Activated CD8-positive, alpha-beta memory T cell treated with anti-CD3 and anti-CD28 coated beads, Interleukin-2, amount 50 U/mL, for 1 hour (primary cell): ENCODE results near the gene ADIG.

Source experiments
- DNase-seq: peaks from one replicate; pipeline ENCODE4 v3.0.0-alpha.2; 2020; ENCODE audit errors: extremely low read depth

The ADIG gene

DNA sequence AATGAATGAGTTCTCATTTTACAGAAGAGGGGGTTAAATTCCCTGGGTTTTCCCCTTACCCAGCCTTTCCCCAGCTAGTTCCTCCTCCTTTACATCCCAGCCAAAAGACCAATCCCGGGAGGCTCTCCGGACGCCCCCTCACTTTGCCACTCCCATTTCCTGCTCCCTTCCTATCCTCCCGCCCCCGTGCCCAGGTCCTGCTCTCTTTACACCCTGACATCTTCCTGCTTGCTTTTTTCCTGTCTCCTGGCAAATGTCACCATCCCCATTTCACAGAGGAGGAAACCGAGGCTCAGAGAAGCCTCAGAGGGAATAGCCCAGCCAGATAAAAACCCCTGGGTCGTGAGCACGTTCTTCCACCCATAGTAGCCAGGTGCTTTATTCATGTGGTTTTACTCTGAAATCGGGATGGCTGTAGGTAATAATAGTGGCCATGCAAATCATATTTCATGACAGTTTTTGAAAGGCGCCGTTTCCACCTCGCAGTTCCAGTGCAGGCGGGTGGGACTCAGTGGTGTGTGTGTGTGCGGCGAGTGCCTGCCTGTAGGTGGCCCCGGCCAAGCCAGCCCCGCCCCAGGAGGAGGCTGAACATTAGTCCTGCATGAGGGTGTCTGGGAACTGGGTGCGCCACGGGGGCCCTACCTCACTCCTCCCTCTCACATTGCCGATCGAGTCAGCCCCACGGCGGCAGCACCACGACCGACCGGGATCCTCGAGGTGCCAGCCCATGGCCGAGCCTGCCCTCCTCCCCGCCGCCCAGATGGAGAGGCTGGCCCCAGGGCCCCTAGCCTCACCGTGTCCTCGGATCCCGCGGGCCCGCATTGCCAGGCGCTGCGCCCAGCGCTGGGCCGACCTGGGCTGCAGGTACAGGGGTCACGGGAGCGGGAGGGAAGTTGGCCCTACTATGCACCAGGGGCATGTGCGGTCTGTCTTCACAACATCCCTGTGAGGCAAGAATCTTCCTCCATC, 20.5 kb downstream of the ADIG start, which contains the start of gene ARHGAP40:
TSS of gene ARHGAP40 (plus strand) at position 594 of the 969 bp plus-strand sequence.
- no peak for DNase-seq

DNA sequence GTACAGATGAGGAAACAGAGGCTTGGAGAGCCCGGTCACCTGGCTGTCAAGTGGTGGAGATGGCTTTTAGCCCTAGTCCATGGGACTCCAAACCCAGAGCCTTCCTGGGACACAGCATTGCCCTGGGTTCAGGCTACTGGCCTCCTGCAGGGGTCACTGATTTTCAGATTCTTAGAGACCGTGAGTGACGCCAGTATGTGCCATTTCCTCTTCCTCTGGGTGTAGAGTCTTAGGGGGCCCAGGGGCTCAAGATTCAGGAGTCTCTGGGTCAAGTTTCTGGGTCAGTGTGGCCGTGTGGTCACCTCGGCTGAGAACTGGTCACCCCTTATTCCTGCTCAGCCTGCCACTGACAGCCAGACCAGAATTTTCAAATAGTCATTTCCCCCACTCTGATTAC, 21.2 kb downstream of the ADIG start:
- no peak for DNase-seq

DNA sequence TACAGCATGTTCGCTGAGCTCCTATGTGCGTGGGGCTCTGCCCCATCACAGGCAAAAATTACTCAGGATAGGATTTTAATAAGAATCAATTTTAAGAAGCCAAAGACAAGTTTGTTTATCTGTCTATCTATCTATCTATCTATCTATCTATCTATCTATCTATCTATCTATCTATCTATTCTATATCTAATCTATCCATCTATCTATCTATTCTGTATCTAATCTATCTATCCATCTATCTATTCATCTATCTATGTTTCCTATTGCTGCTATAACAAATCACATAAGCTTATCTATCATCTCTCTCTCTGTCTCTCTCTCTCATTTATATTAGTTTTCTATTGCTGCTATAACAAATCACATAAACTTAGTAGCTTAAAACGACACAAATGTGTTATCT, 22.3 kb downstream of the ADIG start:
- no peak for DNase-seq

DNA sequence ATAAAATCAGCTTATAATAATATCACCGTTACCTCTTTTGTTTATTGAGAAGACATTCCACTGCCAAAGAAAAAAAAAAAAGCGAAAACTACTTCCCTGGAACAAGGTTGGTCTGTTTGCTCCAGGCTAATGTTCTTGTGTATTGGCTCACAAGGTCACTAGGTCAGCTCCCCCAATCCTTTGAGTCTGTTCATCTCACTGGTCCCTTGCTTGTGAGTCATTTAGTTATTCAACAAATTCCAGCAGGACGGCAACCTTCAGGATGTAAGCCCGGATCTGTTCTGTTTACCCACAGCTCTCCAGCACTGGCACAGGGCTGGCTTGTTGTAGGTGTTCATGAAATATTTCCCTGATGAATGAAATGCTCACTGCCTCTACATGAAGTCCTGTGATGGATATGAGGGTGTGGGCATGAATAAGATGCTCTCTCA, 23.9 kb downstream of the ADIG start:
- no peak for DNase-seq

DNA sequence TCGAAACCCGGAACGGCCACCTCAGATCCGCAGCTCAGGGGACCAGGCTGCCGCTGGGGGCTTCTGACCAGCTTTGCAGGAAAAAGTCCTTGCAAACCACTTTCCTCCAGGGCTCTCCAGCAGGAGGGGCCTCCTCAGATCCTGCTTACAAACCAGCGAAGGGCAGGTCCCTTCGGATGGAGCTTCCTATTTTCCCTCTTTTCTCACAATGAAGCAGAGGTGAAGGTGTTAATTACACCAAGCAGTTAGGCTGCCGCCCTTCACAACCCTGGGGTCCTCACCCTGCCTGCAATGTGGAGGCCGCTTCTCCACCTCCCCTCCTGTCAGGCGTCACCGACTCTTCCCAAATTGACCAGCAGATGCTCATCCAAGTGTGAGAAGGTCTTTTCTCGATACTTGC, 26.4 kb downstream of the ADIG start:
- no peak for DNase-seq

DNA sequence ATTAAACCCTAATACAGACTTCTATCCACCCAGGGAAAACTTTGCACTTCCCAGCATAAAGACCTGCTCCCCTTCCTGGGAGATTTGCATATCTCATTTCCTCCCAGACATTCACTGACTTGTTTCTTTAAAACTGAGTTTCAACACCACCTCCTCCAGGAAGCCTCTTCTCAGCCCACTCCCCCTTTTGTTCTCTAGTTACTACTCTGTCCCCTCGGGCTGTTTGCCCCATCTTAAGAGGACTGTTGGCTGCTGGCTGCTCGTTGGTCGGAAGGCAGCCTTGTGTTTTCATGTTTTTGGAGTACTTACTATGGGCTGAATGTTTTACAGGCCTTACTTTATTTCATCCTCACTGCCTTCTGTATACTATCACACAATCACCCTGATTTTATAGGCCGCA, 27.2 kb downstream of the ADIG start:
- no peak for DNase-seq

DNA sequence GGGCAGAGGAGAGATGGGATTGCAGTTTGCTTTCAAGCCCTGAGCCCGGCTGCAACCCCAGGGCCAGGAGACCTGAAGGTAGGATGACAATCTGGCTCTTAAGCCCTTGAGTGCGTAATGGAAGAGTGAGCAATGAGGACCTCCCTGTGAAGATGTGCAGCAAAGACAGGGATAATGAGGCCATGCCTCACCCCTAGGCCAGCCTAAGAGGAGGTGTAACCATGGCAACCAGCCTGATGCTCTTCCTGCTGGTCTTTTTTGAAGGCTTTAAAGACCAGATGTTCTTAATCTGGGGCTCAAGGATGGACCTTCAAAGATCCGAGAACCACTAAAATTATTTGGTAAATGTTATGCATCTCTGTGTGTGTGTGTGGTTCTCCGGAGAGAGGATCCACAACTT, 28.8 kb downstream of the ADIG start:
- no peak for DNase-seq

DNA sequence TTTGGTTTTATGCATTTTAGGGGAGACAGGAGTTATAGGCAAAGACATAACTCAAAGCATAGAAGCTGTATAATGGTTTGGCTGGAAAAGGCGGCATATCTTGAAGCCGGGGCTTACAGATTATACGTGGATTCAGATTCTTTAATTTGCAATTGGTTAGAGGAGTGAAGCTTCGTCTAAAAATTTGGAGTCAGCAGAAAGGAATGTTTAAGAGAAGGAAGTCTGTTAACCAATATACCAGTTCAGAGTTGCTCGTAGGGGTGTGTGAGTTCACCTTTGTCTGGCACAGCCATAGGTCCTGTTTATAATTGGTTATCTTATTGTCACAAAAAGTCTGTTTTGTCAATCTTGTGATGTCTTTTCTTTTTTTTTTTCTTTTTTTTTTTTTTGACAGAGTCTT, 29.5 kb downstream of the ADIG start:
- no peak for DNase-seq

DNA sequence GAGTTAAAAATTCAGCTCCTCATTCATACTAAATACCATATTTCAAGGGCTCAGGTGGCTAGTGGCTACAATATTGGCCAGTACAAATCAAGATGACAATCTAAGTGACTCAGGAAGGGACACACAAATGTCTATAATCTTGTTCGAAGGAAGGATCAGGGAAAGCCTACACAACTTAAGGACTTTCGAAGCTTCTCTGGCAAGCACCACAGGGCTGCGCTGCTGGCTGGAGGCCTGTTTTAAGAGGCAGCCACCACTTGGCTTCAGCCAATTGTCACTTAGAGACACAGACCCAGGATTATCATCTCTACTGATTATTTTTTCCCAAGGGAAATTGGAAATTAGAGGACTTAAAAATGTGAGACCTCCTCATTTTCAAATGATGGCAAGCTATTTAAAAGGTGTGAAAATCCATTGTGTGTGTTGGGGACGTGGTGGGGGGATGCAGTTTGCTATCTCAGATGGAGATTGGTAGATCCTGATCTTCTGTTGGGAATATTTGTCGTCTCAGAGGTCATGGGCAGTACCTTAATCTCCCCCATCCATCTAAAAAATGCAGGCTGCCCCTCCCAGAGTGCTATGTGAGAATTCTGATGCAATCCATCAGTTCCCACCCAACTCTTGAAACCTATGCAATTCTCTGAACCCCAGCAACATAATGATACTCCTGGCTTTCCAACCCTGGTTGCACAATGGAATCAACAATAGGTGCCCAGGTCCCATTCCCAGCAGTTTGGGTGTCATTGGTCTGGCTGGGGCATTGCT, 31.9 kb downstream of the ADIG start:
- DNase-seq = no peak

DNA sequence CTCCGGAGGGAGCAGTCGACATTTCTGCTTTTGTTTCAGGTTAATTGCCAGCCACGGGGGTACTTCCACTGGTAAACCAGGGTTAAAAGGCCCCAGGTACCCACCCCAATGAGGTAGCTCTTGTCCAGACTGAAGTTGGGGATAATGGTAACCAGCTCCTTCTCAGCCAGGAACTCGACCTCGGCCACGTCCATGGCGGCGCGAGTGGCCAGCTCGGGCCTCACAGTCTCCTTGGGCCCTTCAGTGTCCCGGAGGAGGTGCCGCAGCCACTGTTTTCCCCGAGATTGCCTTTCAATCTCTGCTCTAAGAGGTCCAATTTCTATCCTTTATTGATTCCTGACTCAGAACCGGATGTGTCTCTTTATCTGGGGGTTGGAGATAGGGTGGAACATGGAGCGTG, 34.3 kb downstream of the ADIG start:
- no peak for DNase-seq

DNA sequence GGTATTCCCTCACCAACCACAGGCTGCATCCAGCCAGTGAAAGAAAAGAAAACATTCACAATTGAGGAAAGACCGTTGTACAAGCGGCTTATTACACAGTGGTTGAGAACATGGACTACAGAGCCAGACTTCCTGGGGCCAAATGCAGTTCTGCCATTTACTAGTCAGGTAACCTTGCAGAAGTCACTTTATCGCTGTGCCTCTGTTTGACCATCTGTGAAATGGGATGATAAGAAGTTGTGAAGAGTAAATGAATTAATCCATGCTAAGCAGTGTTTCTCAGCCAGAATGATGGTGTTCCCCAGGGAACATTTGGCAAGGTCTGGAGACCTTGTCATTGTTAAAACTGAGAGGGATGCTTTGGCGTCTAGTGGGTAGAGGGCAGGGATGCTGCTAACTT, 35.5 kb downstream of the ADIG start:
- DNase-seq = no peak

DNA sequence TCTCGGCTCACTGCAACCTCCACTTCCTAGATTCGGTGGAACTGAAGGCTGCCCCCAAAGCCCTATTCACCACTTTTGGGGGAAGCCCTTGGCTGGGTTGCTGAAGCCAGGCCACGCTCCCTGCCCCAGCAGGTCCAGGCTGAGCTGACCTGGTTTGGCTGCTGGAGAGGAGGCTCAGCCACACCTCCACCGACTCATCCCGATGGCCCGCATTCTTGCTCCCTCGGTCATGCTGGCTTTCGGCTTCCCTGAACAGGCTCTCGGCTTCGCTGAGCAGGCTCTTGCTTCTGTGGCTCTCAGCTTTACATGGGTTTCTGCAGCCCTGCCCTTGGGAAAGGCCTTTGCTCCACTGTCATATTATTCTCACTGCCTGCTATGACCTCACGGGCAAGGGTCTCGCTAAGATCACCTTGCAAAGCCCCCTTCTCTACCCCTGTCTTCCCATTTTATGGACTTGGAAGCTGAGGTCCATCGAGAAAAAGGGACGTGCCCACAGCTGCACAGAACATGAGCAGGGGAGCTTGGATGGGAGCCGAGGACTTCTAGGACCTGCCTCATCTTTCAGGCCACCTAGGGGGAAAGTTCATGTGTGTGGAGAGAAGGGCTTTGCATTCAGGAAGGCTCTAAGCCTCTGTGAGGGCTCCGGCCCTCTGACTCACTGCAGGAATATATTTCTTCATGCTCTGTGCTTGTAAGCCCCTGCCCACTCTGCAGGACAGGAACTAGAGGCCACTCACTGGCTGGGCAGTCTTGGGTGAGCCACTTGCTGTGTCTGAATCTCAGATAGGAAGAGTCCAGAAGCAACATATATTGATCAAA, 36.2 kb downstream of the ADIG start:
- no peak for DNase-seq

DNA sequence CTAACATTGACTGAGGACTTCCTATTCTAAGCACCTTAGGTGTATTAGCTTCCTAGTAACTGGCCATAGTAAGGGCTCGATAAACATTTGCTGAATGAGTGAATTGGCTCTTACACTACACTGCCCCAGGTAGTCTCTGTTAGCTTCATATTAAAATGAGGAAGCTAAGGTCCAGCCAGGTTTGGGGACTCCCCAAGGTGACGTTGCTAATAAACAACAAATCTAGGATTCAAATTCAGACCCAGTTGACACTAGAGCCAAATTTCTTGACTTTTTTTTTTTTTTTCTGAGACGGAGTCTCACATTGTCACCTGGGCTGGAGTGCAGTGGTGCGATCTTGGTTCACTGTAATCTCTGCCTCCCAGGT, 36.8 kb downstream of the ADIG start:
- no peak for DNase-seq

DNA sequence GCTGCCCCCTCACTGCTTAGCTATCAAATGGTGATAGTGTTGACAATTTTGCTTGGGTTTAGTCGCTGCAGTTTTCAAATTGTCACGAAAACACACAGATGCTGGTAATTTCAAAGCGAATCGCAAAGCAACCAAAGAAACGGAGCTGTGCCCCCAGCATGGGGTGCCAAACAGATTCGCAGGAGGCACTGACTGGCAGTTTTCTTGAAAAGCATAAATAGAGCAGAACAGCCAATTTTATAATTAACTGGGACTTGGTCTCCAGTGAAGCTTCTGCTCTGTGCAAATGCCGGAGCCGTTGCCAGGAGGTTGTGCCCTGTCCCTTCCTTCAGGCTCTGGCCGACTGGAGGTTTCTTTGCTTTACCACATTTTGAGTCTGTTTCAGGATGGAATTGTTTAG, 39.4 kb downstream of the ADIG start:
- no peak for DNase-seq

DNA sequence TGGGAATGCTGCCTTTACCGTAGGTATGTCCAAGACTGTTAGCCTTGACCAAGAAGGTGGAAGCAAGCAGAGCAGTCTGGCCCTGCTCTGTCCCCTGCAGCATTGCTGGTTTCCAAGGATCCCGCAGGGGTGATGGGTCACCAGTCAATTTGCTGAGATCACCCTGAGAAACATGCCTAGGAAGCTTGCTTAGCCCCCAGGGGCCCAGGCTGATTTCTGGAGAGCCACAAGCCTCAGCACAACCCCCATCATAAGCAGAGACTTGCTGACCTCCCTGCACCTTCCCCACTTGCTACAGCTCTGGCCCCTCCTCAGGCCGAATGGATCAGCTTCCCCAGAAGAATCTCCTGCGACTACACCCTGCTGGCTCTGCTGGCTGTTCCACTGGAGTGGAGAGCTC, 42.1 kb downstream of the ADIG start:
- DNase-seq = no peak

DNA sequence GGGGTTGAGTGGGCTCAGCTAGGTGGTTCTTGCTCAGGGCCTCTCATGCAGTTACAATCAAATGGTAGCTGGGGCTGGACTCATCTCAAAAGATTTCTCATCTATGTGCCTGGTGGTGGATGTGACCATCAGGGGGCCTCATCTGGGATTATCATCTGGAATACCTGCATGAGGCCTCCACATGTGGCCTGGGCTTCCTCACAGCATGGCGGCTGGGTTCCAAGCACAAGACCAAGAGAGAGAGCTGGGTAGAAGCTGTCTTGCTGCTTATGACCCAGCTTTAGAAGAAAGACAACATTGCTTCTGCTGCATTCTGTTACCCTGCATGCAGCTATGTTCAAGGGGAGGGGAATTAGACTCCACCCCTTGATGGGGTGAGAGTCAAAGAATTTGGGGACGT, 43.1 kb downstream of the ADIG start:
- DNase-seq = no peak

DNA sequence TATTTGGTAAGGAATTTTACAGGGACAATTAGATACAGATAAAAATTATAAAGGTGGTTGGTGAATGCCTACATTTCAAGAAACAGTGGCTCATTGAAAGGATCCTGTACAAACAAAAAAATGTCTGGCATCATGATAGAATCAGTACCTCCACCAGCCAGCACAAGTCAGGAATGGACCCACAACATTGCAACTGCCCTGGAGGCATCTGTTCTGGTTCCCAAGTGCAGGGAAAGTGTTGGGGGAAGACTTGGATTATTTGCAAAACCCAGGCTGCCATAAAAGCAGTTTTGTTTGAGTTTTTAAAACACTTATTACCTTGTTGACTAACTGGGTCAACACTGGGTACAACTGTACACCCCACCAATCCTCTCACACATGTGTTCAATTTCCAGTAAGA, 44.9 kb downstream of the ADIG start:
- DNase-seq = no peak

DNA sequence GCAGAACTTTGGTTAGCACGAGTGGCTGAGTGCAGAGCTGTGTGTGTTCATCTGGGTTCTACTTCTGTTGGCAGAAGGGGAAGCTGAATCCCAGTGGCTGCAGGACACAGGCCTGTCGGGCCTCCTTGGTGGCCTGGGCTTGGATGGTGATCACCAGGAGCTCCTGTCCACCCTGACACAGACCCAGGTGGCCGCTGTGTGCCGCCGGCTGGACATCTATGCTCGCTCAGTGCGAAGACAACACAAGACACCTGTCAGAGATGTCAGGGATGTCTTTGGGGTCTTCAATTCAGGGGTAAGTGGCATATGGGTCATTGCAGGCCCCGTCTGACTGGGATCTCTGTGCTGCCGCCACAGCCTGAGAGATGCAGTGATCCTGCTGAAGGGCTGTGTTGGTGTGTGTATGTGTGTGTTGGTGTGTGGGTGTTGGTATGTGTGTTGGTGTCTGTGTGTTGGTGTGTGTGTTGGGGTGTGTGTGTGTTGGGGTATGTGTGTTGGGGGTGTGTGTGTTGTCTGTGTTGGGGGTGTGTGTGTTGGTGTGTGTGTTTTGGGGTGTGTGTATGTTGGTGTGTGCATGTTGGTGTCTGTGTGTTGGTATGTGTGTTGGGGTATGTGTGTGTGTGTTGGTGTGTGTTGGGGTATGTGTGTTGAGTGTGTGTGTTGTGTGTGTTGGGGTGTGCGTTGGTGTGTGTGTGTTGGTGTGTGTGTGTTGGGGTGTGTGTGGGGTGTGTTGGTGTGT, 46.1 kb downstream of the ADIG start:
- no peak for DNase-seq

DNA sequence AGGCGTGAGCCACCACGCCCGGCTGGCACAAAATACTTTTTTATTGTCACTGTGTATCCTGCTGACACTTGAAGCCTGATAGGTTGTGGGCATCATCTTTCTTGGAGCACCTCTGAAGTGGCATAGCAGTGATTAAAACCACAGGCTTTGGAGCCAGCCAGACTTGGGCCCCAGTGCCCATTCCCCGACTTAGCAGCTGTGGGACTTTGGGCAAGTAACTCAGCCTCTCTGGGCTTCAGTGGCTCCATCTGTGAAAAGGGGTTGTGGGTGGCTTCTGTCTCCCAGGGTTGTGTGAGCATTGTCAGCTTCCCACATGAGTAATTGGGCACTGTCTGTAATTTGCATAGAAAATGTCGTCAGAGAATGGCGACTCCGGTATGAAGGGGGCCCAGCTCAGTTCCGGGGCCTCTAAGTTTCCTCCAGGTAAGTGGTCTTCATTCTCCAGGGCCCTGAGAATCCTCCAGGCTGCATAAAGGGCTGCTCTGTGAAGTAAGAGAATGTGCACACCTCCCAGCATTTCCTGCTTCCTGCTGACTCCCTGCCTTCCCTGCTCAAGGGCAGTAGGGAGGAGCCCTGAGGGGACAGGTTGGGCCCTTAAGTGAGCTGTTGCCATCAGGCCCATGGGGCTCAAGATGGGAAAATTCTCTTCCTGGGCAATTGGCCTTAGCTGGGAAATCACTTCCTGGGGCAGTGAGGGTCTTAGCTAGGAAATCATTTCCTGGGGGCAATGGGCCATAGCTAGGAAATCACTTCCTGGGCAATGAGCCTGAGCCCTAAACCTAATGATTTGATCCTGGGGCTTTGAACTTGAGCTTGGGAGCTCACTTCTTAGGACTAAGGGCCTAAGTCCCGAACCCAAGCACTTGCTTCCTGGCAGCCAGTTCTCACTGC, 47.8 kb downstream of the ADIG start:
- no peak for DNase-seq

DNA sequence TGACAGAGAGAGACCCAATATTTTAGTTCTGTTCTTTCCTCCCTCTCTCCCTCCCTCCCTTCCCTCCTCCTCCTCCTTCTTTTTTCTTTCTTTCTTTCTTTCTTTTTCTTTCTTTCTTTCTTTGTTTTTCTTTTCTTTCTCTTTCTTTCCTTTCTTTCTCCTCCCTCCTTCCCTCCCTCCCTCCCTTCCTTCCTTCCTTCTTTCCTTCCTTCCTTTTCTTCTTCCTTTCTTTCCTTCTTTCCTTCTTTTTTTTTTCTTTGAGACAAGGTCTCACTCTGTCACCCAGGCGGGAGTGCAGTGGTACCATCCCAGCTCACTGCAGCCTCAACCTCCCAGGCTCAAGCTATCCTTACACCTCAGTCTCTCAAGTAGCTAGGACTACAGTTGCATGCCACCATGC, 49.0 kb downstream of the ADIG start:
- no peak for DNase-seq
